ENCODE results near the gene REN. TPM values are rescaled to one million over a fixed set of nuclear protein-coding genes. Genes with fewer than 3 reads are reported as not detected.

REN gene
- total and polyA plus RNA-seq, 2 experiments from 2014 or later: not detected

DNA sequence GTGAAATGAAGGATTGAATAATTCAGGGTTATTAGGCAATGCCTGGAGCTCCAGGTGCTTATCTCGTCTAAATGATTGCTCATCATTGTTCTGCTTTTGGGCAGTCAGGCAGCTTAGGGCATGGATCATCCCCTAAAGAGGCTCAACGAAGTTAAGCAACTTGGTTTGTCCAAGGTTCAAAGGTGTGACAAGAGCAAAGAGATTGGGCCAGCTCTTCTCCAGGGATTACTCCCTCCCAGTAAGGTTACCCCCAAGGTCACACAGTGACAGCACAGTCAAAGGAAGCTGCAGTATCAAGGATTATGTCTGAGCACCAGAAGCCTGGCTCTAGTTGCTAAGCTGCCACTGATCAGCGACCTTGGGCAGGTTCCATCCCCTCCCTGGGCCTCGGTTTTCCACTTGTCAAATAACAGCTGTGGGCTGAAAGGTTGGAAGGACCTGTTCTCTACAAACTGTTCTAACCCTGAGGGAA is 21.1 kb downstream of the REN start:
- H3K4me3 ChIP-seq: no peak overlapping the region
- H3K36me3 Mint-ChIP-seq (ENCODE audit: low read depth): peaks cover 11% of the 10 kb centered on the region
- H3K9me3 Mint-ChIP-seq: no peaks in the 10 kb centered on the region
- H3K9me2 ChIP-seq (ENCODE audit: insufficient read depth): no peaks in the 10 kb centered on the region
- H3K4me3 Mint-ChIP-seq: no peak overlapping the region
- peaks cover 21% of the 10 kb centered on the region for H3K4me1 ChIP-seq (ENCODE audit: insufficient read depth)
- H3K4me2 ChIP-seq: no peak overlapping the region
- ATAC-seq (no peak), DNase-seq (ENCODE audit: low spot score) (no peak)
- no peaks in the 10 kb centered on the region for H3K36me3 ChIP-seq (ENCODE audit: insufficient read depth)
- no peak overlapping the region for H3K27ac Mint-ChIP-seq
- no peaks in the 10 kb centered on the region for H3K79me2 ChIP-seq (replicated peaks; ENCODE audit: insufficient read depth)
- H3K4me1 Mint-ChIP-seq: peaks cover 46% of the 10 kb centered on the region
- peaks cover 18% of the 10 kb centered on the region for H3K27me3 Mint-ChIP-seq (ENCODE audit: insufficient read depth, low read depth, poor library complexity)
- H3K27me3 ChIP-seq (ENCODE audit: insufficient read depth): no peaks in the 10 kb centered on the region
- no peak overlapping the region for H3K27ac ChIP-seq (ENCODE audit: low read depth)
- TF ChIP-seq, protein P1, sequence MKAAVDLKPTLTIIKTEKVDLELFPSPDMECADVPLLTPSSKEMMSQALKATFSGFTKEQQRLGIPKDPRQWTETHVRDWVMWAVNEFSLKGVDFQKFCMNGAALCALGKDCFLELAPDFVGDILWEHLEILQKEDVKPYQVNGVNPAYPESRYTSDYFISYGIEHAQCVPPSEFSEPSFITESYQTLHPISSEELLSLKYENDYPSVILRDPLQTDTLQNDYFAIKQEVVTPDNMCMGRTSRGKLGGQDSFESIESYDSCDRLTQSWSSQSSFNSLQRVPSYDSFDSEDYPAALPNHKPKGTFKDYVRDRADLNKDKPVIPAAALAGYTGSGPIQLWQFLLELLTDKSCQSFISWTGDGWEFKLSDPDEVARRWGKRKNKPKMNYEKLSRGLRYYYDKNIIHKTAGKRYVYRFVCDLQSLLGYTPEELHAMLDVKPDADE (IDR thresholded peaks at IDR 0.05): no peak
- TF ChIP-seq, protein P2, sequence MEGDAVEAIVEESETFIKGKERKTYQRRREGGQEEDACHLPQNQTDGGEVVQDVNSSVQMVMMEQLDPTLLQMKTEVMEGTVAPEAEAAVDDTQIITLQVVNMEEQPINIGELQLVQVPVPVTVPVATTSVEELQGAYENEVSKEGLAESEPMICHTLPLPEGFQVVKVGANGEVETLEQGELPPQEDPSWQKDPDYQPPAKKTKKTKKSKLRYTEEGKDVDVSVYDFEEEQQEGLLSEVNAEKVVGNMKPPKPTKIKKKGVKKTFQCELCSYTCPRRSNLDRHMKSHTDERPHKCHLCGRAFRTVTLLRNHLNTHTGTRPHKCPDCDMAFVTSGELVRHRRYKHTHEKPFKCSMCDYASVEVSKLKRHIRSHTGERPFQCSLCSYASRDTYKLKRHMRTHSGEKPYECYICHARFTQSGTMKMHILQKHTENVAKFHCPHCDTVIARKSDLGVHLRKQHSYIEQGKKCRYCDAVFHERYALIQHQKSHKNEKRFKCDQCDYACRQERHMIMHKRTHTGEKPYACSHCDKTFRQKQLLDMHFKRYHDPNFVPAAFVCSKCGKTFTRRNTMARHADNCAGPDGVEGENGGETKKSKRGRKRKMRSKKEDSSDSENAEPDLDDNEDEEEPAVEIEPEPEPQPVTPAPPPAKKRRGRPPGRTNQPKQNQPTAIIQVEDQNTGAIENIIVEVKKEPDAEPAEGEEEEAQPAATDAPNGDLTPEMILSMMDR (conservative IDR thresholded peaks at IDR 0.05; ENCODE audit: low read depth in 2 of 2): no peak
- TF ChIP-seq ZNF331 (CRISPR knock-in tag; IDR thresholded peaks at IDR 0.05; ENCODE audit: low read depth) (no peak), CREB1 (CRISPR knock-in tag; IDR thresholded peaks at IDR 0.05; ENCODE audit: low read depth) (no peak), STAT1 (IDR thresholded peaks at IDR 0.05; ENCODE audit: unreplicated experiment) (no peak), ZNF114 (CRISPR knock-in tag; IDR thresholded peaks at IDR 0.05) (no peak), NANOG (IDR thresholded peaks at IDR 0.05; ENCODE audit: borderline replicate concordance) (no peak)
- TF ChIP-seq, protein P3, sequence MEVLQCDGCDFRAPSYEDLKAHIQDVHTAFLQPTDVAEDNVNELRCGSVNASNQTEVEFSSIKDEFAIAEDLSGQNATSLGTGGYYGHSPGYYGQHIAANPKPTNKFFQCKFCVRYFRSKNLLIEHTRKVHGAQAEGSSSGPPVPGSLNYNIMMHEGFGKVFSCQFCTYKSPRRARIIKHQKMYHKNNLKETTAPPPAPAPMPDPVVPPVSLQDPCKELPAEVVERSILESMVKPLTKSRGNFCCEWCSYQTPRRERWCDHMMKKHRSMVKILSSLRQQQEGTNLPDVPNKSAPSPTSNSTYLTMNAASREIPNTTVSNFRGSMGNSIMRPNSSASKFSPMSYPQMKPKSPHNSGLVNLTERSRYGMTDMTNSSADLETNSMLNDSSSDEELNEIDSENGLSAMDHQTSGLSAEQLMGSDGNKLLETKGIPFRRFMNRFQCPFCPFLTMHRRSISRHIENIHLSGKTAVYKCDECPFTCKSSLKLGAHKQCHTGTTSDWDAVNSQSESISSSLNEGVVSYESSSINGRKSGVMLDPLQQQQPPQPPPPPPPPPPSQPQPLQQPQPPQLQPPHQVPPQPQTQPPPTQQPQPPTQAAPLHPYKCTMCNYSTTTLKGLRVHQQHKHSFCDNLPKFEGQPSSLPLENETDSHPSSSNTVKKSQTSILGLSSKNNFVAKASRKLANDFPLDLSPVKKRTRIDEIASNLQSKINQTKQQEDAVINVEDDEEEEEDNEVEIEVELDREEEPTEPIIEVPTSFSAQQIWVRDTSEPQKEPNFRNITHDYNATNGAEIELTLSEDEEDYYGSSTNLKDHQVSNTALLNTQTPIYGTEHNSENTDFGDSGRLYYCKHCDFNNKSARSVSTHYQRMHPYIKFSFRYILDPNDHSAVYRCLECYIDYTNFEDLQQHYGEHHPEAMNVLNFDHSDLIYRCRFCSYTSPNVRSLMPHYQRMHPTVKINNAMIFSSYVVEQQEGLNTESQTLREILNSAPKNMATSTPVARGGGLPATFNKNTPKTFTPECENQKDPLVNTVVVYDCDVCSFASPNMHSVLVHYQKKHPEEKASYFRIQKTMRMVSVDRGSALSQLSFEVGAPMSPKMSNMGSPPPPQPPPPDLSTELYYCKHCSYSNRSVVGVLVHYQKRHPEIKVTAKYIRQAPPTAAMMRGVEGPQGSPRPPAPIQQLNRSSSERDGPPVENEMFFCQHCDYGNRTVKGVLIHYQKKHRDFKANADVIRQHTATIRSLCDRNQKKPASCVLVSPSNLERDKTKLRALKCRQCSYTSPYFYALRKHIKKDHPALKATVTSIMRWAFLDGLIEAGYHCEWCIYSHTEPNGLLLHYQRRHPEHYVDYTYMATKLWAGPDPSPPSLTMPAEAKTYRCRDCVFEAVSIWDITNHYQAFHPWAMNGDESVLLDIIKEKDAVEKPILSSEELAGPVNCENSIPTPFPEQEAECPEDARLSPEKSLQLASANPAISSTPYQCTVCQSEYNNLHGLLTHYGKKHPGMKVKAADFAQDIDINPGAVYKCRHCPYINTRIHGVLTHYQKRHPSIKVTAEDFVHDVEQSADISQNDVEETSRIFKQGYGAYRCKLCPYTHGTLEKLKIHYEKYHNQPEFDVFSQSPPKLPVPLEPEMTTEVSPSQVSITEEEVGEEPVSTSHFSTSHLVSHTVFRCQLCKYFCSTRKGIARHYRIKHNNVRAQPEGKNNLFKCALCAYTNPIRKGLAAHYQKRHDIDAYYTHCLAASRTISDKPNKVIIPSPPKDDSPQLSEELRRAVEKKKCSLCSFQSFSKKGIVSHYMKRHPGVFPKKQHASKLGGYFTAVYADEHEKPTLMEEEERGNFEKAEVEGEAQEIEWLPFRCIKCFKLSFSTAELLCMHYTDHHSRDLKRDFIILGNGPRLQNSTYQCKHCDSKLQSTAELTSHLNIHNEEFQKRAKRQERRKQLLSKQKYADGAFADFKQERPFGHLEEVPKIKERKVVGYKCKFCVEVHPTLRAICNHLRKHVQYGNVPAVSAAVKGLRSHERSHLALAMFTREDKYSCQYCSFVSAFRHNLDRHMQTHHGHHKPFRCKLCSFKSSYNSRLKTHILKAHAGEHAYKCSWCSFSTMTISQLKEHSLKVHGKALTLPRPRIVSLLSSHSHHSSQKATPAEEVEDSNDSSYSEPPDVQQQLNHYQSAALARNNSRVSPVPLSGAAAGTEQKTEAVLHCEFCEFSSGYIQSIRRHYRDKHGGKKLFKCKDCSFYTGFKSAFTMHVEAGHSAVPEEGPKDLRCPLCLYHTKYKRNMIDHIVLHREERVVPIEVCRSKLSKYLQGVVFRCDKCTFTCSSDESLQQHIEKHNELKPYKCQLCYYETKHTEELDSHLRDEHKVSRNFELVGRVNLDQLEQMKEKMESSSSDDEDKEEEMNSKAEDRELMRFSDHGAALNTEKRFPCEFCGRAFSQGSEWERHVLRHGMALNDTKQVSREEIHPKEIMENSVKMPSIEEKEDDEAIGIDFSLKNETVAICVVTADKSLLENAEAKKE (CRISPR knock-in tag; IDR thresholded peaks at IDR 0.05): no peak
- H4K20me1 ChIP-seq (replicated peaks; ENCODE audit: insufficient read depth): no peaks in the 10 kb centered on the region
- no peaks in the 10 kb centered on the region; the same call in 1 of the 2 replicates for H3F3A ChIP-seq (replicated peaks; ENCODE audit: low read depth)
- H2AFZ ChIP-seq: no peak overlapping the region

Measured in GM23338 (cell line).